Measurements from ENCODE around the gene FMNL1.
A peak's percentile ranks its signal among the peaks of the same experiment; 100 is the strongest.
"Not testable (repeated sequence)": the region's sequence is repeated elsewhere in the genome, so short reads cannot be mapped to it uniquely, and the experiment has no call there.

The FMNL1 gene, protein sequence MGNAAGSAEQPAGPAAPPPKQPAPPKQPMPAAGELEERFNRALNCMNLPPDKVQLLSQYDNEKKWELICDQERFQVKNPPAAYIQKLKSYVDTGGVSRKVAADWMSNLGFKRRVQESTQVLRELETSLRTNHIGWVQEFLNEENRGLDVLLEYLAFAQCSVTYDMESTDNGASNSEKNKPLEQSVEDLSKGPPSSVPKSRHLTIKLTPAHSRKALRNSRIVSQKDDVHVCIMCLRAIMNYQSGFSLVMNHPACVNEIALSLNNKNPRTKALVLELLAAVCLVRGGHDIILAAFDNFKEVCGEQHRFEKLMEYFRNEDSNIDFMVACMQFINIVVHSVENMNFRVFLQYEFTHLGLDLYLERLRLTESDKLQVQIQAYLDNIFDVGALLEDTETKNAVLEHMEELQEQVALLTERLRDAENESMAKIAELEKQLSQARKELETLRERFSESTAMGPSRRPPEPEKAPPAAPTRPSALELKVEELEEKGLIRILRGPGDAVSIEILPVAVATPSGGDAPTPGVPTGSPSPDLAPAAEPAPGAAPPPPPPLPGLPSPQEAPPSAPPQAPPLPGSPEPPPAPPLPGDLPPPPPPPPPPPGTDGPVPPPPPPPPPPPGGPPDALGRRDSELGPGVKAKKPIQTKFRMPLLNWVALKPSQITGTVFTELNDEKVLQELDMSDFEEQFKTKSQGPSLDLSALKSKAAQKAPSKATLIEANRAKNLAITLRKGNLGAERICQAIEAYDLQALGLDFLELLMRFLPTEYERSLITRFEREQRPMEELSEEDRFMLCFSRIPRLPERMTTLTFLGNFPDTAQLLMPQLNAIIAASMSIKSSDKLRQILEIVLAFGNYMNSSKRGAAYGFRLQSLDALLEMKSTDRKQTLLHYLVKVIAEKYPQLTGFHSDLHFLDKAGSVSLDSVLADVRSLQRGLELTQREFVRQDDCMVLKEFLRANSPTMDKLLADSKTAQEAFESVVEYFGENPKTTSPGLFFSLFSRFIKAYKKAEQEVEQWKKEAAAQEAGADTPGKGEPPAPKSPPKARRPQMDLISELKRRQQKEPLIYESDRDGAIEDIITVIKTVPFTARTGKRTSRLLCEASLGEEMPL

DNA sequence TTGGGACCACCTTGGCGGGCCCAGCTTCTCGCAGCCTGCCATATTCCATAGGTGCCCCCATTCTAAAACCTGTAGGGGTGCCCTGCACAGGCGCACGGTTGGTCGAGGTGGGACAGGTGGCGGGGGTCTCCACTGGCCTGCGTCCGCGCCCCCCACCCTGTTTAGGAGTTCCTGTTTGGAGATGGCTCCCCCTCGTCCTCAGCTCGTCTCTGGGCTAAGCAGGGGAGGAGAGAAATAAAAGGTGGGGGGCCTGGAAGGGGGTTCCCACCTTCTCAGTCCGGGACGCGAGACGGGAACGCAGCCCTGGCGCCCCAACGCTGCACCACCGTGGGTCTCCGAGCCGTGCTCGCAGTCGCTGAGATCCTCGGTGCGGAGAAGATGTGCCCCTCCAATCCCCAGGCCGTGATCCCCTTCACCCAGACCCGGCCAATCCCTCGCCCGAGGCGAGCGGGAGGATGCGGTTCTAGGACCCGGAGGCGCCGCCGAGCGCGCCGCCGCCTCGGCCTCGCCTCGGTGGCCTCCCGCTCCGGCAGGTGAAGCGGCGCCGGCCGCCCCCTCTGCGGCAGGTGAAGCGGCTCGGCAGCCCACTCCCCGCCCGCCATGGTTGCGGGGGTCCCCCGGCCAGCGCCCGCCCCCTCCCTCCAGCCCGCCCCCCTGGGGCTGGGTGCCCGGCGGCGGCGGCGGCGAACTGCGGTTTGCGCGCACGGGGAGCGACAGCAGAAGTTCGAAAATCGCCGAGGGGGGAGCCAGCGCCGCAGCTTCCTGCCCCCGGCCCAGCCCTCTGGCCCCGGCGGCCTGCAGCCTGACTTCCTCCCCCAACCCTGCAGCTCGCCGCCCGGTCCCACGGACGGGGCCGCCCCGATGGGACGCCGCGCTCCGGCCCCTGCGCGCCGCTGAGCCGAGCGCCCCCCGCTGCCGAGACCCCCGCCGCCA lies at the start of gene FMNL1:
FMNL1 (plus strand) TSS at position 805 of the 933 bp plus-strand sequence. CDS start 240 bp downstream, outside the sequence.
- DNase-seq (ENCODE audit: low read depth in 2 of 2) = no peak

DNA sequence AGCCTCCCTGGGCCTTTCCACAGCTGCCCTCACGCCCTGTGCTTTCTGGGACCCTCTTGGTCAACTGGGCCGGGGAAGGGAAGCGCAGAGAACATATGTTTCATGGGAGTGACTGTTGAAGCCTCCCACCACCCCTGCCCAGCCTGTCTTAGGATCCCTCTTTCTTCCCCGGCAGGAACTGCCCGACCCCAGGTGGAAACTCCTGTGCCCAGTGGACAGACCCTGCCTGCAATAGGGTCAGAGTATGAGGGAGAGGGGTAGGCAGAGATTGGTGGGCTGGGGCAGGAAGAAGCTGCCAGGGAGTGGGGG lies 49.5 kb upstream of the FMNL1 start:
- DNase-seq (ENCODE audit: low read depth in 2 of 2) = no peak

DNA sequence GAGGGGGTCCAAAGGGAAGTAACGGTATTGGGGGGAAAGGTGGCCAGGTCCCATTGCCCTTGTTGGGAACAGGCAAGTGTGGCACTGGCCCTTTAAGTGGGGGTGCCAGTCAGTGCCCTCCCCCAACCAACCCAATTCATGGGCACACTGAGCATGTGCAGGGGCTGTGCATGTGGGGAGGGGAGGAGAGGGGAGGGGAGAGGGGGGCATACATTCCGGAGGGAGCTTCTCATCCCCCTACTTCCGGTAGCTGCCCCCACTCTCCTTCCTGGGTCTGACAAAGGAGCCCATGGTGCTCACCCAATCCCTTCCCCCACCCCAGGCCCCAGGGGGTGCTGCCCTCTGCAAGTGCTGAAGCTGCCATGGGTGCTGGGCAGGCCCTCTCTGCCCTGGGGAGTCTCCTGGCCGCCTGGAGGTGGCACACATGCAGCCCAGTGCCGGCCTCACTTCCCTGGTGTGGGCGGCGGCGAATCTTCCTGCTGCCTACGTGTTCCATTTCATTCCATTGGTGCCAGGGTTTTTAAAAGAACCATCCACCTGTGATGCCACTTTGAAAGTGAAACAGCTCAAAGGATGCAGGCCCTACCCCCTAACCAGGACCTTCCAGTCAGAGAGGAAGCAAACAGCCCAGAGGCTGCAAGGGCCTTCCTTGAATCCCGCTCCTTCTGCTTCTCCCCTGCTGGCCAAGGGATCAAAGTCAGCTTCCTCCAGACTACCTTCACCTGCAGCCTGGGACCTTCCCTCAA lies 49.0 kb upstream of the FMNL1 start:
- DNase-seq (ENCODE audit: low read depth in 2 of 2) = peak; percentile 39 to 43

DNA sequence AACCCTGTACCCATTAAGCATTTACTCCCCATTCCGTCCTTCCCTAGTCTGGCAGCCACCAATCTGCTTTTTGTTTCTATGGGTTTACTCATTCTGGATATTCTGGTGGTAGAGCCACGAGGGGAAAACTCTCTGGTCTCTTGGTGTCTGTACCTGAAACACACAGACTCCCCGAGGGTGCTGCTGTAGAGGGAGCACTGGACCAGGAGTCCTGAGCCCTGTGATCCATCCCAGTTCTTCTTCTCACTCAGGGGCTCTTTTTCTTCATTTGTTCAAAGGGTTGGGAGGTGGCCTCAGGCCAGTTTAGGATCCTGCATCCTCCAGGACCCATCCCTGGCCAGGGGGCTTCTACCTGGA lies 45.9 kb upstream of the FMNL1 start:
- DNase-seq (ENCODE audit: low read depth in 2 of 2) = no peak

DNA sequence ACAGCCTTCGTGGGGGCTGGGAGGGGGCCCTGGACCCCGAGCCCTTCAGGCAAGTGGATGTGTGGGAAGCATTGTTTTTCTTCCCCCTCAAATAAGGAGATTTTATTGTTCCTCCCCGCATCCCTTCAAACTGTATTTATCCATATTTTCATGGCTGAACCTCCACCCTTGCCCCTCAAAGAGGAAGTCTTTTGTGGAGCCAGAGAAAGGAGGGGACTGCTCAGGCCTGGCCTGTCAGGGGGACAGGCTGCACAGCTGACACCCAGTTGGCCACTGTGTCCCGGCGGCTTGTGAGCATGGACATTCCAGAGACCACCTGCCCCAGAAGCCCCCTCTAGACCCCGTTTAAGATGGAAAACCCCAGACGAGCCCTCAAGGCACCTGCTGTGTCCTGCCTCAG lies 44.1 kb upstream of the FMNL1 start:
- DNase-seq (ENCODE audit: low read depth in 2 of 2) = no peak

DNA sequence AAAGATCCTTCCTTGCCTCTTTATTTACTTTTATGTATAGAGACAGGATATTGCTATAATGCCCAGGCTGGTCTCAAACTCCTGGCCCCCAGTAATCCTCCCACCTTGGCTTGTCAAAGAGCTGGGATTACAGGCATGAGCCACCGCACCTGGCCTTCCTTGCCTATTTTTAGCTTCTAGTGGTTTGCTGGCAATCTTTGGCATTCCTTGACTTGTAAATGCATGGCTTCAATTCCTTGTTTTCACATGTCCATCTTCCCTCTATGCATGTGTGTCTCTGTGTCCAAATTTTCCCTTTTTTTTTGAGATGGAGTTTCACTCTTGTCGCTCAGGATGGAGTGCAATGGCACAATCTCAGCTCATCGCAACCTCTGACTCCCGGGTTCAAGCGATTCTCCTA lies 37.5 kb upstream of the FMNL1 start:
- DNase-seq (ENCODE audit: low read depth in 2 of 2) = no peak

DNA sequence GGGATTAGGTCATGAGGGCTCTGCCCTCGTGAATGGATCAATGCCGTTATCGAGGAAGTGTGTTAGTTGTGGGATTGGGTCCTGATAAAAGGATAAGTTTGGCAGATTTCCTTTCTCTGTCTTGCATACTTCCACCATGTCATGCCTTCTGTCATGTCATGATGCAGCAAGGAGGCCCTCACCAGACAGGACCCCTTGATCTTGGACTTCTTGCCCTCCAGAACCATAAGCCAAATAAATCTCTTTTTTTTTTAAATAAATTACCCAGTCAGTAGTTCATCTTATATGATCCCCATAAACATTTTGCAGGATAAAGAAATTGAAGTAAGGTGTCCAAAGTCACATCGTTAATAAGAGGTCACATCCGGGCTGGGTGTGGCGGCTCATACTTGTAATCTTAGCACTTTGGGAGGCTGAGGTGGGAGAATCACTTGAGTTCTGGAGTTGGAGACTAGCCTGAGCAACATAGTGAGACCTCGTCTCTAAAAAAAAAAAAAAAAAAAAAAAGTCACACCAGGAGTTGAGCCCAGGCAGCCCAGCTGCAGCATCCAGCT lies 34.8 kb upstream of the FMNL1 start:
- no peak for DNase-seq (ENCODE audit: low read depth in 2 of 2)

DNA sequence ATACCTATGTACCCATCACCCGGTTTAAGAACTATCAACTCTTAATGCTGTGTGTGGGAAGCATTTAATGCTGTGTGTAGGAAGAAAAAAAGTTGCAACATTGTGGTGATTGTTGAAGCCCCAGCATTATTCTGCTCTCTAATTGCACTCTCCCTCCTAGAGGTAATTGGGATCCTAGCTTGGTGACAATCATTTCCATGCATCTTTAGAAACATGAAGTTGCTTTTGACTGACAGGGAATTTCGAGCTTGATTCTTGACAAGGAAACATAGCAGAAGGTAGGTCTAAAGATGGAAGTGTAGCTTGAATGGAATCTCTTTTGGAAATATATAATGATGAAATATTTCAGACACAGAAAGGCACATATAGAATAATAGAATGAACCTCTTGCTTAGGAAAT lies 32.7 kb upstream of the FMNL1 start:
- DNase-seq (ENCODE audit: low read depth in 2 of 2) = no peak

DNA sequence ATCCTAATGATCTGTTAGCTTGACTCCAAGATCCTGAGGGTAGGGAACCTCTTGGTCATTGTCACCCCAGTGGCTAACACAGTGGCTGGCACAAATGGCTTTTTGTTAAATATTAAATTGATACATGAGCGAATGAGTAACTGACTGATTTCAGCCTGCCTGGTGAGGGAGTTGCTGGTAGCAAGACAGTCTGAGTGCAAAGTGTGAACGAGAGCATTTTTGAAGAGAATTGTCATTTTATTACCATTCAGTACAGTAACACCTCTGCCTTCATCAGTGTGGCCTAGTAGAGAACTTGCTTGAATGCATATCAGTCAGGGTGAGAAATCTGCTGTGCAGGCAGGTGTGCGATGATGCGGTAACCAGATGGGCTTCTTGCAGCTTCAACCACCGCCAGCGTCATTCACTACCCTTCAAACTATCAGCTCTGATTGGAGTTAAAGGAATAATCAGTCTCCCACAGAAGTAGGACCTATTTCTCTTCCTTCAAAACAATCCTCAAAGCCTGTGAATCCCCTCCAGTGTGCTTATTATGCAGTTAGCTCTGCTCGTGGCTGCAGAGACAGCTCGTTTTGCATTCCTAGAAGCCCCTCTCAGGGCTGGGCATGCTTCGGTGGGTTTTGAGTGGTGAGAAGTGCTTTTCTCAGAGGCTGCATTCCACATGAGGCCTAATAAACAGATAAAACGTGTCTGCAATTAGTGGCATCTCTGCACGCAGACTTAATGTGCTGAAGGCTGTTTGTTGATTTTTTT lies 31.0 kb upstream of the FMNL1 start:
- no peak for DNase-seq (ENCODE audit: low read depth in 2 of 2)

DNA sequence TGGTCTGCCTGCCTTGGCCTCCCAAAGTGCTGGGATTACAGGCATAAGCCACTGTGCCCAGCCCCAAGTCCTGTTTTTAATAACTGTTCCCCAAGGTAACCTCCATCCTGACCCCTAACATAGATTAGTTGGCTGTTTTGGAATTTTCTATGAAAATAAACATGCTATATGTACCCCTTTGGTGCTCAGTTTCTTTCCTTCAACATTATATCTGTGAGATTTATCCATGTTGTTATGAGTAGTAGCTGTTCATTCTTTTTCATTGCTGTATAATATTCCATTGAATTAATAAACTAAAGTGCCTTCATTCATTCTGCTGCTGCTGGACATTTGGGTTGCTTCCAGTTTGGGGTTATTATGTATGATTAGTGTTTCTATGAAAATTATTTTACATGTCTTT lies 26.3 kb upstream of the FMNL1 start:
- no peak for DNase-seq (ENCODE audit: low read depth in 2 of 2)

DNA sequence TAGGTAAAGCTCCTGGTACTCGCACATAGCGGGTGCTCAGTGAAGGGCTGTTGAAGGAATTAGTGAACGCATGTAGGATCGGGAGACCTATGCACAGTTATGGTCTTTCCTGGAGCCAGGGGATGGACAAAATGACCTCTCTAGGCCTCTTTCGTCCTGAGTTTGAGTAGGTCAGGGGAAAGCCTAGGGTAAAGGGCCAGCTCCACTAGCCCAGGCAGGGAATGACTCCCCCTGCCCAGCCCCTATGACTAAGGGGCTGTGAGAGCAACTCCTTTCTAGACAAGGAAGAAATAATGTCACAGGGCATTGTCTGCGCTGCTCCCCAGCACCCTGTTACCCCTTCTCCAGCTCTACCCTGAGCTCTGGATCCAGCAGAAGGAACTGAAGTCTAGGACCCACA lies 24.6 kb upstream of the FMNL1 start:
- no peak for DNase-seq (ENCODE audit: low read depth in 2 of 2)

DNA sequence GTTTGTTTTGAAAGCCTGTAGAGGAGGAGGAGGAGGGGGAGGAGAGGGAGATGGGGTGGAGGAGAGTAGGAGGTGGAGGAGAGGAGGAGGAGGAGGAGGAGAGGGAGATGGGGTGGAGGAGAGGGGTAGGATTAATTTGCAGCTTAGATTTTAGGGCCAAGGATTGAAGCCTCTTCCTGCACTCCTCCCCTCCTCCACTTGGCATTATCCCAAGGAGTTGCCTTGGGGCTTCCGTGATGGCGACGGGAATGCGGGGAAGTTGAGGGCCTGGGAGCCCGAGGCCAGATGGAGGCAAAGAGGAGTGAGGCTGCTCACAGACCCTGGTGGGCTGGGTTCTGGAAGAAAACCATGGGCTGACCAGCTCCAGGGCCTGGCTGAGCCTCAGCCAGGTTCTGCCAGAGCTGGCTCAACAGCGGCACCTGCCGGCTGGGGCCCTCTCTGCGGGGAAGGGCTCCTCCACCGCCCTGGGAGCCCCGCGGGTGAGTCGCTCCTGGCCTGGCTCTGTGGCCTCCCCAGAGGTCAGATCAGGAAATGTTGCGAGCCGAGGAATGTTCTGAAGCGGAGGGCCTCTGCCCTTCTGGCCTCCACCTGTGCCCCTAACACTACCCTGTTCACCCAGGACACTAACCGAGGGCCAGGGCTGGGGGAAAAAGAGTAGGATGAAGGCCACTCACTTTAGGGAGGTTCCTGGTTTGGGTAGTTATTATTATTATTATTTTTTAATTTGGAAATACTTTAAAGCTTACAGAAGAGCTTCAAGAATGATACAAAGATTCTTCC lies 23.9 kb upstream of the FMNL1 start:
- DNase-seq (ENCODE audit: low read depth in 2 of 2) = peak; percentile 78 to 89

DNA sequence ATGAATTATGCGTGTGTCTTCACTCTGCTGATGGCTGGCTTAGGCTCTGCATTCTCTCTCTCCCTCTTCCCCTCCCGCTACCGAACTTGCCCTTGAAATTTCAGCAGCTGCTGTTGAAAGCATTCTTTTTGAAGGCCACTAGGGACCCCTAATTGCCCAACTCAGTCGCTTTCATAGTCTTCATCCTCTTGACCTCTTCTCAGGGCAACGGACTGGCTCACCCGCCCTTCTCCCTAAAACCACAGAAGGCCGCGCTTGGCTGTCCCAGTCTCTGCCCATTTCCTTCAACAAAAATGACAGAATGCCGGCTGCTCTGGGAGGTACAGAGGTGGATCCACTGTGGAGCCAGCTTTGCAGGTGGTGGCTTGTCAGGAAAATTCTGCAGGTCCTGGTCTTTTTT lies 21.0 kb upstream of the FMNL1 start:
- no peak for DNase-seq (ENCODE audit: low read depth in 2 of 2)

DNA sequence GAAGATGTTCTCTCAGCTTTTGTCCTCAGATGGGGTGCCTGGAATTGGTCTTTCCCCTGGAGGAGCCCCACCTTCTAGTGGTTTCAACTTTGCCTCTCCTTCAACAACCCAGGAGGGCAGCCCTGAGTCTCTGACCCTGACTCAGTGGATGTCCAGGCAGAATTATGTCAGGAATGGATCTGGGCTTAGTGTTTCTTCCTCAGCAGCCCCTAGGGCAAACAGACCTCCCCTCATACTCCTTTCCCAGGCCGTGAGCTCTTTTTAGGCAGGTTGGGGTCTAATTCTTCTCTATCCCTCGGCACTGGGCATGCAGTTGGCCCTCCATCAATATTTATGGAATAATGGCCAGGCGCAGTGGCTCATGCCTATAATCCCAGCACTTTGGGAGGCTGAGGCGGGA lies 20.2 kb upstream of the FMNL1 start:
- DNase-seq (ENCODE audit: low read depth in 2 of 2) = no peak

DNA sequence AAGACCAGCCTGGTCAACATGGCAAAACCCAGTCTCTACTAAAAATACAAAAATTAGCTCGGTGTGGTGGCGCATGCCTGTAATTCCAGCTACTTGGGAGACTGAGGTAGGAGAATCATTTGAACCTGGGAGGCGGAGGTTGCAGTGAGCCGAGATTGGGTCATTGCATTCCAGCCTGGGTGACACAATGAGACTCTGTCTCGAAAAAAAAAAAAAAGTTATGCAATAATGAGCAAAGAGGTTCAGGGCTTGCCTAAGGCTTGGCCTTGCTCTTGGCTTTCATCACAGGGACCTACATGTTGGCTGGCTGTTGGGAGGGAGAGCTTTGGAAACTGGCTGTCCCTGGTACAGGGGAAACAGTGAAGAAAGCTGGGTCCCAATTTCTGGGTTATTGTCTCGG lies 19.8 kb upstream of the FMNL1 start:
- not testable (repeated sequence) for DNase-seq (ENCODE audit: low read depth in 2 of 2)

DNA sequence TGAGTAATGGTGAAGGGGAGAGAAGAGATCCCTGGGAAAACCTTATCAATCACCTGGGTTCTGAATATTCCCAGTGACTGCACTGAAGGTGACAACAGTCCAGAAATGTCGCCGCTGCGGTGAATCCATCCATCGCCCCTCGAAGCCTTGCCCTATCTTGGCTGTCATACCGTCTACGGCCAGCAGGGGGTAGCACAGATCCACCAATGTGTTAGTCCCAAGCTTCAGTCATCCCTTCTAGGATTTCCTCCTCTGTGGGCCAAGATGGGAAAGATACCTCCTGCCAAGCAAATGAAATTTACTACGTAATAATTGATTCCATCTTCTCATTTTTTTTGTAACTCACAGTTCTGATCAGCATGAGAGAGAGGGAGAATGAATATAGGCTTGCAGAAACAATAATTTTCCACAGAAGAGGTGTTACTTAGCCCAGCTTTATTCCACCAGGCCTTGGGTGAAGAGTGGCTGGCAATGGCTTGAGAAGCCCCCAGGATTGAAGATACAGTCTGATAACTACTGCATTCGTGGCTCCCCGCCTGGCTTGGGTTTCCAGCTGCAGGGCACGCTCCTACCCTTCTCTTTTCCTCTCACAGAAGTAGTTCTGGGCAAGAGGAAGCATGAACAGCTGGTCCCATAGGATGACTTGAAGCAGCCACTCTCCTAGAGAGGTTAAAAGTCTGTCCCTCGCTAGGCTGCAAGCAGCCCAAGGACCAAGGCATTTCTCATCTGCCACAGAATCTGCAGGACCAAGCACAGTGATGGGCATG lies 2.6 kb upstream of the FMNL1 start:
- DNase-seq (ENCODE audit: low read depth in 2 of 2) = peak; percentile 67 to 81

DNA sequence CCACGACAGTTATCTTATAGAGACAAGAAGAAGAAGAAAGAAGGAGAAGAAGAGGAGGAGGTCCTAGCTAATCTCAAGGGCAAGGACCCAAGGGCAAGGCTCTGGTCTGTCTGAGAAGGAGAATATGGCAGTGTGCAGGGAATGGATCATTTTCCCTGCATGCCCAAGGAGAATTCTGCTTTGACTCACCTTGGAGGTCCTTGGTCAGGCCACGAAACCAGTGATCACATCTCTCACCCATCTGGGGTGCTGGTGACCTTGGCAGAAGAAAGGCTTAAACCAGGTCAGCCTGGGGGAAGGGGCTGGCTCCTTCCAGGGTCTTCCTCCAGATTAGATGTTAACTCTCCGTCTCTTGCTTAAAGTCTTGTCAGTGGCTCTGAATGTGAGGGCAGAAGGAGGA lies 1.6 kb upstream of the FMNL1 start:
- DNase-seq (ENCODE audit: low read depth in 2 of 2) = no peak

DNA sequence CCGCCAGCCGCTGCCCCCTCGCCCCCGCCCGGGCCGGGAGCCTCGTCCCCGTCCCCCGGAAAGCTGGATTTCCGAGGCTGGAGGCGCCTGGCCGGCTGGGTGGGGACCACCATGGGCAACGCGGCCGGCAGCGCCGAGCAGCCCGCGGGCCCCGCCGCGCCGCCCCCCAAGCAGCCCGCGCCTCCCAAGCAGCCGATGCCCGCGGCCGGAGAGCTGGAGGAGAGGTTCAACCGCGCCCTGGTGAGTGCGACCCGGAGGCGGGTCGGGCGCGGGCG lies 266 bp downstream of the FMNL1 start:
- no peak for DNase-seq (ENCODE audit: low read depth in 2 of 2)

Measured in stimulated activated CD4-positive, alpha-beta T cell treated with anti-CD3 and anti-CD28 coated beads, Interleukin-15, amount 100 ng/mL, for 48 hours (primary cell).